Nephron (organoid): ENCODE data around the gene D2HGDH.
"Not testable (repeated sequence)": the region's sequence is repeated elsewhere in the genome, so short reads cannot be mapped to it uniquely, and the experiment has no call there.

Experiments used
- H3K27ac Mint-ChIP-seq, 3 experiments: 2 replicates each; pipeline ENCODE4 v1.8.0; 2020; ENCODE audit warnings: mixed read lengths in 3 of 3, mild to moderate bottlenecking in 2 of 3, moderate library complexity in 1 of 3
- H3K27me3 Mint-ChIP-seq: 2 replicates; pipeline ENCODE4 v1.8.0; 2021; ENCODE audit warnings: low read depth, mild to moderate bottlenecking, moderate library complexity, mixed read lengths
- H3K36me3 Mint-ChIP-seq: 2 replicates; pipeline ENCODE4 v1.8.0; 2020; ENCODE audit warnings: low read depth, mixed read lengths
- H3K4me1 Mint-ChIP-seq: 2 replicates; pipeline ENCODE4 v1.8.0; 2020; ENCODE audit warnings: mixed read lengths
- H3K4me3 Mint-ChIP-seq, 3 experiments: 2 replicates each; pipeline ENCODE4 v1.8.0; 2020; ENCODE audit warnings: mild to moderate bottlenecking in 3 of 3, mixed read lengths in 3 of 3, moderate library complexity in 2 of 3
- H3K9me3 Mint-ChIP-seq: 2 replicates; pipeline ENCODE4 v1.8.0; 2020; ENCODE audit warnings: mixed read lengths
- TF ChIP-seq, protein P1 (sequence below), 3 experiments: fragments of 200-600 bp; sonication (generic); IDR thresholded peaks; one replicate each; pipeline ENCODE4 v1.5.0; 2021; ENCODE audit warnings: antibody characterized with exemption in 3 of 3; ENCODE audit not compliant: unreplicated experiment in 3 of 3

D2HGDH gene

DNA sequence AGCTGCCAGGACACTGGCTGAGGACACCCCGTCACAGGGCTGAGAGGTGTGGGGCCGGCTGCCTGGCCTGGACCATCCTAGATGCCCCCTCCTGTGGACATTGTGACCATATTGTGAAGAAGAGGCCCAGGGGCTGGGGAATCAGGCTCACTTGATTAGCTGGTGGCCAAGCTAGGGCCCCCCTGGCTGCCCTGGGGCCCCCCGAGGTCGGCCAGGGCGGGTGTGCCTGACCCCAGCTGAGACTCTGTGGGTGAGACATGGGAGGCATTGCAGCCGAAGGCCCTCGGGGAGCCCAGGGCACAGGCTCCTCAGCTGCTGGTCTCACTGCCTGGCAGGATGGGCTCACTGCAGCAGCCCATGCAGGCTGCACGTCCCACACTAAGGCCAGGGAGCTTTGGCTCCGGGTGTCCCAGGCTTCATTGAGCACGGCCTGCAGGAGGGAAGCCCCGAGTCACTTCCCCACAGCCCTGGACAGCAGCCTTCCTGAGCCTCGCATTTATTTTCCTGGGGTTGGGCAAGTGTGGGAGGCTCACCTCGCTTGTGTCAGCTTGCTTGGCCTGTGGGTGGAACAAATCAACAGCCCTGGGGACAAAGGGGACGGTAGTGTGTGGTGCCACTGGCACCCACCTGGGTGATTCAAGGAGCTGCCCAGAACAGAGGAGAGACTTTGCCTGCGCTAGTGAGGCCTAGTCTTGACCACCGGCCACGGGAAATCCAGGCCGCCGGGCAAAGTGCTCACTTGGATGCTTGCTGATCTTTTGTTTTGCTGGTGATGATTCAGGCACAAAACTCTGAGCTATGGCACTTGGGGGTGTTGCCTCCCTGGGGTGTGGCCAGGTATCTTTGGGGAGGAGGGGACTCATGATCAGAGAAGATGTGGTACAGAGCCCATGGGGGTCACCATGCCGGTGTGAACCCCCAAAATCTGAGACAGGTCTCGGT is 43.5 kb downstream of the D2HGDH start:
- Mint-ChIP-seq H3K4me3 (no peak overlapping the region), H3K27ac (no peak overlapping the region), H3K9me3 (peaks cover 10% of the 10 kb centered on the region), H3K36me3 (no peaks in the 10 kb centered on the region), H3K4me1 (no peaks in the 10 kb centered on the region), H3K27me3 (no peaks in the 10 kb centered on the region)
- TF ChIP-seq, protein P1, sequence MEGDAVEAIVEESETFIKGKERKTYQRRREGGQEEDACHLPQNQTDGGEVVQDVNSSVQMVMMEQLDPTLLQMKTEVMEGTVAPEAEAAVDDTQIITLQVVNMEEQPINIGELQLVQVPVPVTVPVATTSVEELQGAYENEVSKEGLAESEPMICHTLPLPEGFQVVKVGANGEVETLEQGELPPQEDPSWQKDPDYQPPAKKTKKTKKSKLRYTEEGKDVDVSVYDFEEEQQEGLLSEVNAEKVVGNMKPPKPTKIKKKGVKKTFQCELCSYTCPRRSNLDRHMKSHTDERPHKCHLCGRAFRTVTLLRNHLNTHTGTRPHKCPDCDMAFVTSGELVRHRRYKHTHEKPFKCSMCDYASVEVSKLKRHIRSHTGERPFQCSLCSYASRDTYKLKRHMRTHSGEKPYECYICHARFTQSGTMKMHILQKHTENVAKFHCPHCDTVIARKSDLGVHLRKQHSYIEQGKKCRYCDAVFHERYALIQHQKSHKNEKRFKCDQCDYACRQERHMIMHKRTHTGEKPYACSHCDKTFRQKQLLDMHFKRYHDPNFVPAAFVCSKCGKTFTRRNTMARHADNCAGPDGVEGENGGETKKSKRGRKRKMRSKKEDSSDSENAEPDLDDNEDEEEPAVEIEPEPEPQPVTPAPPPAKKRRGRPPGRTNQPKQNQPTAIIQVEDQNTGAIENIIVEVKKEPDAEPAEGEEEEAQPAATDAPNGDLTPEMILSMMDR (IDR thresholded peaks at IDR 0.05; ENCODE audit: unreplicated experiment in 3 of 3) = no peak

GRCh38 chr2:241780939-241781569 is 46.6 kb downstream of the D2HGDH start:
- Mint-ChIP-seq H3K4me3 (no peak overlapping the region), H3K27me3 (no peaks in the 10 kb centered on the region), H3K9me3 (peaks cover 14% of the 10 kb centered on the region), H3K4me1 (no peaks in the 10 kb centered on the region), H3K36me3 (no peaks in the 10 kb centered on the region), H3K27ac (no peak overlapping the region)
- TF ChIP-seq, protein P1 (IDR thresholded peaks at IDR 0.05; ENCODE audit: unreplicated experiment in 3 of 3) = no peak

DNA sequence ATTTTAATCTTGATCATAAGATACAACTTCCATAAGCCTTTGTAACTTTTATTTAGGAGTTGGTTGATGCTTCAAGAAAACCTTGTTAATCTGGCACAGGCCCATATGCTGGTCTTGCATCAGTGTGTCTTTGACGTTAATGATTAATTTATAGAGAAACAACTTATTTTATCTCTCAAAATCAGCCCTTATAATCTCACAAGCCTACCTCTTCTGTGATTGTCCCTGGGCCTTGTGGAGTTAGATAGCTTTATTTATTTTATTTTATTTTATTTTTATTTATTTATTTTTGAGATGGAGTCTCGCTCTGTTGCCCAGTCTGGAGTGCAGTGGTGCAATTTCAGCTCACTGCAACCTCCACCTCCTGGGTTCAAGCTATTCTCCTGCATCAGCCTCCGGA is 47.6 kb downstream of the D2HGDH start:
- not testable (repeated sequence) for H3K36me3 Mint-ChIP-seq, H3K27me3 Mint-ChIP-seq, H3K4me3 Mint-ChIP-seq, H3K27ac Mint-ChIP-seq, H3K4me1 Mint-ChIP-seq
- peaks cover 22% of the 10 kb centered on the region for H3K9me3 Mint-ChIP-seq

DNA sequence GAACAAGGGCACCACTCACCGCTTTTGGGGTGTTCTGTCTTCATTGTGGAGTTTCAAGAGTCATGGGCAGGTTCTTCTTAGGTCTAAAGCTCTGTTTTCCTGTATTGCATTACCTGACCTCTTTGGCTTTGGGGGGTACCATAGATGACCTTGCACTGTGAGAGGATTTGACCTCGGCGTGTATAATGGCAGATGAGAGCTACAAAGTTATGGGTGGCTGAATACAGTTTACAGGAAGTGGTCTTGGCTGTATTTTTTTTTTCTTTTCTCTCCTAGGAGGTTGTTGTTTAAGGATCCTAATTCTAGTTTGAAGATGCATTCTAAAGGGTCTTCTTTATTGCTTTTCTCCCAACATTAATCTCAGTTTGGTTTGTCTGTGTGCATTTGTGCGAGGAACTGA is 53.7 kb downstream of the D2HGDH start:
- H3K4me3 Mint-ChIP-seq = no peak overlapping the region
- peaks cover 8% of the 10 kb centered on the region for H3K36me3 Mint-ChIP-seq
- no peak overlapping the region for H3K27ac Mint-ChIP-seq
- no peaks in the 10 kb centered on the region for H3K4me1 Mint-ChIP-seq
- H3K27me3 Mint-ChIP-seq = no peaks in the 10 kb centered on the region
- TF ChIP-seq, protein P1 (IDR thresholded peaks at IDR 0.05; ENCODE audit: unreplicated experiment in 3 of 3) = no peak
- H3K9me3 Mint-ChIP-seq = peaks cover 44% of the 10 kb centered on the region

DNA sequence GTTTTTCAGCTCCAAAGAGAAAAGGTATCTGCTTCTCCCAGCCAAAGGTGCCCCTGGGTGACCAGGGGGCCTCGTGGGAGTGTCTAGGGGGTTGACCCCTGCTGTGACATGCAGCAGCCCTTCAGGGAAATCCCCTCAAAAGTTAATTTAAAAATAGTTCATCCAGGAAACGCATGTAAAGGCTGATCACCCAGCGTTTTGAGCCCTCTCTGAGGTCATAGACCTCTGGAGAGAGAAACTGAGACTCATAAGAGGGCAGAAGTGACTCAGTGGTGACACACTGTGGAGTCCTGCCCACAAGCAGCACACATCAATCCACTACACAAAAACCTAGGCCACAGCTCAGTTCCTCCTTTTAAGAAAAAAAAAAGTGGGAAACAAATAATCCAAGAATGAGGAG is 54.1 kb downstream of the D2HGDH start:
- Mint-ChIP-seq H3K4me3 (no peak overlapping the region), H3K27me3 (no peaks in the 10 kb centered on the region), H3K36me3 (peaks cover 8% of the 10 kb centered on the region), H3K4me1 (no peaks in the 10 kb centered on the region), H3K27ac (no peak overlapping the region), H3K9me3 (peaks cover 47% of the 10 kb centered on the region)
- TF ChIP-seq, protein P1 (IDR thresholded peaks at IDR 0.05; ENCODE audit: unreplicated experiment in 3 of 3) = no peak

- H3K27me3 Mint-ChIP-seq, H3K27ac Mint-ChIP-seq, H3K4me3 Mint-ChIP-seq, H3K4me1 Mint-ChIP-seq, H3K36me3 Mint-ChIP-seq: not testable (repeated sequence)
- H3K9me3 Mint-ChIP-seq = peaks cover 45% of the 10 kb centered on the region
These were observed 57.0 kb downstream of the D2HGDH start for GRCh38 chr2:241791385-241791784.
